Lower lobe of right lung (tissue), 2 donors: ENCODE results near the gene TRIM59. TPM values are rescaled to one million over a fixed set of nuclear protein-coding genes. Genes with fewer than 3 reads are reported as not detected.

ENCODE experiments used
- ATAC-seq, 2 donors: fragments of 200-7000 bp; cut with Tn5 transposase; one replicate each; pipeline ENCODE4 v1.9.1; 2020 to 2022; ENCODE audit warnings: mild to moderate bottlenecking in 2 of 2, moderate library complexity in 2 of 2
- DNase-seq: peaks from one replicate; pipeline ENCODE4 v3.0.0-alpha.2; 2020
- H3K27ac ChIP-seq: fragments of 200-600 bp; one replicate; pipeline ENCODE4 v1.8.0; 2022
- H3K27me3 ChIP-seq: fragments of 200-600 bp; one replicate; pipeline ENCODE4 v1.8.0; 2022; ENCODE audit warnings: low read depth
- H3K36me3 ChIP-seq: fragments of 200-600 bp; one replicate; pipeline ENCODE4 v1.8.0; 2022; ENCODE audit warnings: mild to moderate bottlenecking
- H3K4me1 ChIP-seq: fragments of 200-600 bp; one replicate; pipeline ENCODE4 v1.8.0; 2022
- H3K4me3 ChIP-seq: fragments of 200-600 bp; one replicate; pipeline ENCODE4 v1.8.0; 2022; ENCODE audit warnings: mild to moderate bottlenecking
- H3K9me3 ChIP-seq: fragments of 200-600 bp; one replicate; pipeline ENCODE4 v1.8.0; 2022
- CTCF ChIP-seq: fragments of 200-600 bp; IDR thresholded peaks from one replicate; pipeline ENCODE4 v1.8.0; 2022; ENCODE audit warnings: antibody characterized with exemption, mild to moderate bottlenecking
- intact Hi-C: fragments of 100-400 bp; cut with DNase I; formaldehyde crosslinking; loops from one replicate; pipeline ENCODE4 v1.11.0; 2022
- total RNA-seq: library from RNA; stranded (reverse); fragmentation: NEBNext Ultra II Directional; extraction: Animal tissue kit (Norgen Biotek cat#: 25700); gene quantifications from one replicate; pipeline ENCODE4 v1.2.1, GENCODE V29; 2021
- donor health status: DM: no; HTN: yes; CAD: no; lungs with severe emphysema.

TRIM59 gene
- total RNA-seq, 1 donor from 2014 or later: 4.4 TPM

GRCh38 chr3:160413613-160414248 lies 35.9 kb downstream of the TRIM59 start:
- Histone ChIP-seq H3K27ac (no peak overlapping the region), H3K9me3 (no peaks in the 10 kb centered on the region), H3K36me3 (peaks cover 53% of the 10 kb centered on the region), H3K4me1 (no peaks in the 10 kb centered on the region), H3K4me3 (no peak overlapping the region), H3K27me3 (no peaks in the 10 kb centered on the region)
- peak; percentile 84 to 88 for ATAC-seq
- DNase-seq: no peak
- TF ChIP-seq CTCF: peak; percentile 84
- intact Hi-C loops: no loop called here

DNA sequence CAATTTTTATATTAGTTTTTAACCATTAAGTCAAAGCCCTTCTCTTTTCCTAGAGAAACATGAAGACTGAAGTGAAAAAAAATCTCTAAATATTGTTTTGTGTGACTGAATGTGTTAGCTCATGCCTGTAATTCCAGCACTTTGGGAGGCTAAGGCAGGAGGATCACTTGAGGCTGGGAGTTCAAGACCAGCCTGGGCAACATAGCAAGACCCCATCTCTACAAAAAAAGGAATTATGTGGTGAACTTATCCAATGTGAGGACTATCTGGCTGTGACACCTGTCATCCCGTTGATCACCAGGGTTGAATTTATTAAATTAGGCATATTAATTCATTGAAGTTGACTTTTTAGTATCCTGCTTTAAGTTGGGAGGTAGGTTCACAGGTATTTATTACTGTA lies 37.1 kb downstream of the TRIM59 start:
- Histone ChIP-seq H3K4me1 (no peaks in the 10 kb centered on the region), H3K9me3 (no peaks in the 10 kb centered on the region), H3K27me3 (no peaks in the 10 kb centered on the region), H3K36me3 (peaks cover 48% of the 10 kb centered on the region), H3K27ac (no peak overlapping the region), H3K4me3 (no peak overlapping the region)
- ATAC-seq (no peak), DNase-seq (no peak)
- intact Hi-C loops: no loop called here
- TF ChIP-seq CTCF: no peak

GRCh38 chr3:160409812-160410610 lies 39.6 kb downstream of the TRIM59 start:
- no peak for DNase-seq
- no peak for ATAC-seq
- TF ChIP-seq CTCF: no peak
- no peaks in the 10 kb centered on the region for H3K27me3 ChIP-seq
- H3K4me3 ChIP-seq: no peak overlapping the region
- intact Hi-C loops: loop anchor here (10.0 kb wide), 1 partner anchor 375 kb away; no protein-coding TSS in a partner anchor
- no peaks in the 10 kb centered on the region for H3K4me1 ChIP-seq
- no peaks in the 10 kb centered on the region for H3K9me3 ChIP-seq
- no peak overlapping the region for H3K27ac ChIP-seq
- peaks cover 31% of the 10 kb centered on the region for H3K36me3 ChIP-seq

DNA sequence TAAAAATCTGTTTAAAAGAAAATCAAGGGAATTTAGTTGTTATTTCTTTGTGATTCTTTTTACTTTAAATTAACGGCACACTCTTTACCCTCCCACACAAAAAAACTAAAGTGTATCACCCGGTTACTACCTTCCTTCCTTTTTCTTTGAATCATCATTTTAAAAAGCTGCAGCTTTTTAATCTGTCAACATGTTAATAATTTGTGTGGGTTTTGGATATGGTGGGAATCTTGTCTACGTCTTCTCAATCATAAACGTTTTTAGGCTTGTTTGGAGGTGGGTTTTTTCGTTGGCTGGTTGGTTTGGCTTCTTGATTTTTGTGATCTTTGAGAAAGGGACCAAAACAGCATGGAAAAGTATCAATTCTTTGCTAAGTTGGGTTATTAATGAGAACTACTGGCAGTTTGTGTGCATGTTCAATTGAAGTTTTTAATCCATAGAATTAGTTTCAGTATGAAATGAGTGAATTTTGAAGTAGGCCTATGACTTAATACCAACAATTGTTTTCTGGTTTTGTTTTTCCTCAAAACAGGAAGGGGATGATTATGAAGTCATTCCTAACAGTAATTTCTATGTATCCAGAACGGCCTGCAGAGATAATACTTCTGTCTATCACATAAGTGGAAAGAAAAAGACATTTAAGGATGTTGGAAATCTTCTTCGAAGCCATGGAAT lies 45.7 kb downstream of the TRIM59 start:
- Histone ChIP-seq H3K27ac (peak overlapping the region; percentile 88), H3K4me3 (peak overlapping the region; percentile 2), H3K9me3 (no peaks in the 10 kb centered on the region), H3K27me3 (no peaks in the 10 kb centered on the region), H3K4me1 (peaks cover 28% of the 10 kb centered on the region), H3K36me3 (peaks cover 15% of the 10 kb centered on the region)
- intact Hi-C loops: loop anchor here (10.0 kb wide), 1 partner anchor 369 kb away; no protein-coding TSS in a partner anchor
- no peak for DNase-seq
- no peak for TF ChIP-seq CTCF
- no peak for ATAC-seq

- DNase-seq (no peak), ATAC-seq (no peak)
- H3K36me3 ChIP-seq: peaks cover 15% of the 10 kb centered on the region
- H3K27me3 ChIP-seq: no peaks in the 10 kb centered on the region
- no peaks in the 10 kb centered on the region for H3K9me3 ChIP-seq
- H3K4me1 ChIP-seq: peaks cover 34% of the 10 kb centered on the region
- peak overlapping the region; percentile 88 for H3K27ac ChIP-seq
- no peak for TF ChIP-seq CTCF
- peak overlapping the region; percentile 81 for H3K4me3 ChIP-seq
- intact Hi-C loops: loop anchor here (10.0 kb wide), 1 partner anchor 368 kb away; no protein-coding TSS in a partner anchor
These were observed 46.5 kb downstream of the TRIM59 start for GRCh38 chr3:160403028-160403545.
